Esophagus muscularis mucosa (tissue), 4 donors: ENCODE measurements around the gene ADAMTS17.

Source experiments
- EP300 ChIP-seq: sonication (generic); formaldehyde crosslinking; IDR thresholded peaks from one replicate; pipeline ENCODE4 v1.6.1; 2017; ENCODE audit warnings: antibody characterized with exemption
- POLR2A ChIP-seq: fragments of 450-650 bp; IDR thresholded peaks from one replicate; pipeline ENCODE4 v1.6.1; 2017; ENCODE audit warnings: antibody characterized with exemption, moderate library complexity, mild to moderate bottlenecking, low read depth
- TF ChIP-seq, protein P1 (sequence below), 3 experiments: fragments of 200-600 bp in 2 of 3; fragments of 450-650 bp in 1 of 3; sonication (generic) in 2 of 3; IDR thresholded peaks; one replicate each; pipeline ENCODE4 v1.5.1; 2017 to 2019; ENCODE audit warnings: antibody characterized with exemption in 3 of 3, mild to moderate bottlenecking in 2 of 3, moderate library complexity in 1 of 3

DNA sequence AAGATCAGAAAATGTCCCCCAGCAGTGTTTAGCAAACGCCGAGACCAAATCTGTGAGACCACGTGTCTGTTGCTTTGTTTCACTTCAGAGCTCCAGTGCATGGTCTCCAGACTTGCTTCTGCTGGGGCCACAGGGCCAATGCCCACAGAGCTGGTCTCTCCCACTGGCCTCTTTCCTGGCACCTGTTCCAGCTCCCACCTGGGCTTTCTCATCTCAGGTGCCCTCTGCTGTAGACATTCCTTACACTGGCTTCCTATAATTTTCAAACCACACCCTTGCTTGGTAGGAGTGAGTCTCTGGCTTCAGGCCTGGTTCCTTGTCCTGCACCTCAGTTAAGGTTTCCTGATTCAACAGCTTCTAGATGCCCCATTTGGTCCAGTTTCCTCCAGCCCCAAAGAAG lies 243.1 kb downstream of the ADAMTS17 start:
- TF ChIP-seq, protein P1, sequence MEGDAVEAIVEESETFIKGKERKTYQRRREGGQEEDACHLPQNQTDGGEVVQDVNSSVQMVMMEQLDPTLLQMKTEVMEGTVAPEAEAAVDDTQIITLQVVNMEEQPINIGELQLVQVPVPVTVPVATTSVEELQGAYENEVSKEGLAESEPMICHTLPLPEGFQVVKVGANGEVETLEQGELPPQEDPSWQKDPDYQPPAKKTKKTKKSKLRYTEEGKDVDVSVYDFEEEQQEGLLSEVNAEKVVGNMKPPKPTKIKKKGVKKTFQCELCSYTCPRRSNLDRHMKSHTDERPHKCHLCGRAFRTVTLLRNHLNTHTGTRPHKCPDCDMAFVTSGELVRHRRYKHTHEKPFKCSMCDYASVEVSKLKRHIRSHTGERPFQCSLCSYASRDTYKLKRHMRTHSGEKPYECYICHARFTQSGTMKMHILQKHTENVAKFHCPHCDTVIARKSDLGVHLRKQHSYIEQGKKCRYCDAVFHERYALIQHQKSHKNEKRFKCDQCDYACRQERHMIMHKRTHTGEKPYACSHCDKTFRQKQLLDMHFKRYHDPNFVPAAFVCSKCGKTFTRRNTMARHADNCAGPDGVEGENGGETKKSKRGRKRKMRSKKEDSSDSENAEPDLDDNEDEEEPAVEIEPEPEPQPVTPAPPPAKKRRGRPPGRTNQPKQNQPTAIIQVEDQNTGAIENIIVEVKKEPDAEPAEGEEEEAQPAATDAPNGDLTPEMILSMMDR (IDR thresholded peaks at IDR 0.05) = no peak
- TF ChIP-seq POLR2A (no peak), EP300 (no peak)
